Gastroesophageal sphincter (tissue), 3 donors: ENCODE data around the gene TFE3.

Experiments used
- CTCF ChIP-seq, 4 experiments: fragments of 200-600 bp in 2 of 4; fragments of 450-650 bp in 2 of 4; sonication (generic) in 1 of 4; IDR thresholded peaks; one replicate each; pipeline ENCODE4 v1.5.1; 2017 to 2019; ENCODE audit warnings: antibody characterized with exemption in 4 of 4, mild to moderate bottlenecking in 2 of 4, moderate library complexity in 2 of 4
- EP300 ChIP-seq: sonication (generic); formaldehyde crosslinking; IDR thresholded peaks from one replicate; pipeline ENCODE4 v1.6.1; 2017; ENCODE audit warnings: antibody characterized with exemption, mild to moderate bottlenecking
- POLR2A ChIP-seq, 2 donors: fragments of 450-650 bp; IDR thresholded peaks; one replicate each; pipeline ENCODE4 v1.6.1; 2017; ENCODE audit warnings: antibody characterized with exemption in 2 of 2, mild to moderate bottlenecking in 2 of 2, moderate library complexity in 1 of 2
- POLR2AphosphoS5 ChIP-seq: sonication (generic); formaldehyde crosslinking; IDR thresholded peaks from one replicate; pipeline ENCODE4 v1.6.1; 2017; ENCODE audit warnings: antibody characterized with exemption

- no peak for TF ChIP-seq POLR2A (IDR thresholded peaks at IDR 0.05)
- TF ChIP-seq CTCF (IDR thresholded peaks at IDR 0.05) = no peak
- no peak for TF ChIP-seq POLR2AphosphoS5
- no peak for TF ChIP-seq EP300
These were observed 23.1 kb upstream of the TFE3 start for GRCh38 chrX:49066278-49066677.
